ENCODE measurements around the gene RPLP1. TPM values are rescaled to one million over a fixed set of nuclear protein-coding genes. Genes with fewer than 3 reads are reported as not detected.
A peak's percentile ranks its signal among the peaks of the same experiment; 100 is the strongest.

Gene RPLP1
- total RNA-seq, 4 donors from 2014 or later: 245 to 770 (median 386) TPM

DNA sequence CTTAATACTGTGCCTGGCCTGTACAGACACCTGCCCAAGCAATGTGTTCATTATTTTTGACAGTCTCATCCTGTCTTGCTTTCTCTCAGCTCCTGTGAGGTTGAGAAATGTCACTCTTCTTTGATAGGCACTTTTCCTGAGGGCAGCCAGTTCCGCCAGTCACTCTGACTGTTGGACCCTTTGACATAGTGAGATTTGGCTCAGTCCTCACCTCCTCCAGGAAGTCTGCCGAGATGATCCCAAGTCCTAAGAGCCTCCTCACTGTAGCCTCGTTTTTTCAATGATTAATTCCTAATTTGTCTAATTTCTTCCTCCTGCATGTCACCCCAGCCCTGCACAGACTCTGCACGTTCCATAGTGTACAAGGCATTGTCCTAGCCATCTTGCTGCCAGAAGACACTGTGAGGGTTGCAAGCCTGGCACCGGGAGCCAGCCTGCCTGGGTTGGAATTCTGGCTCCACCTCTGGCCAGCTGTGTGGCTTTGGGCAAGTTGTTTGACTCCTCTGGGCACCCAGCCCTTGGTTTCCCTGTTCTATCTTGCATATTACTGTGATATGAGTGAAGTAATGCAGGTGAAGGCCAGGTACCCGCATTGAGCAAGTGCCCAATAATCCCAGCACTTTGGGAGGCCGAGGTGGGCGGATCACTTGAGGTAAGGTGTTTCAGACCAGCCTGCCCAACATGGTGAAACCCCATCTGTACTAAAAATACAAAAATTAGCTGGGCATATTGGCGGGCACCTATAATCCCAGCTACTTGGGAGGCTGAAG is 24.3 kb downstream of the RPLP1 start:
- no peak overlapping the region for H3K27ac ChIP-seq
- DNase-seq: no peak
- no peaks in the 10 kb centered on the region for H3K36me3 ChIP-seq
- H3K4me3 ChIP-seq: no peak overlapping the region
- TF ChIP-seq, protein P1, sequence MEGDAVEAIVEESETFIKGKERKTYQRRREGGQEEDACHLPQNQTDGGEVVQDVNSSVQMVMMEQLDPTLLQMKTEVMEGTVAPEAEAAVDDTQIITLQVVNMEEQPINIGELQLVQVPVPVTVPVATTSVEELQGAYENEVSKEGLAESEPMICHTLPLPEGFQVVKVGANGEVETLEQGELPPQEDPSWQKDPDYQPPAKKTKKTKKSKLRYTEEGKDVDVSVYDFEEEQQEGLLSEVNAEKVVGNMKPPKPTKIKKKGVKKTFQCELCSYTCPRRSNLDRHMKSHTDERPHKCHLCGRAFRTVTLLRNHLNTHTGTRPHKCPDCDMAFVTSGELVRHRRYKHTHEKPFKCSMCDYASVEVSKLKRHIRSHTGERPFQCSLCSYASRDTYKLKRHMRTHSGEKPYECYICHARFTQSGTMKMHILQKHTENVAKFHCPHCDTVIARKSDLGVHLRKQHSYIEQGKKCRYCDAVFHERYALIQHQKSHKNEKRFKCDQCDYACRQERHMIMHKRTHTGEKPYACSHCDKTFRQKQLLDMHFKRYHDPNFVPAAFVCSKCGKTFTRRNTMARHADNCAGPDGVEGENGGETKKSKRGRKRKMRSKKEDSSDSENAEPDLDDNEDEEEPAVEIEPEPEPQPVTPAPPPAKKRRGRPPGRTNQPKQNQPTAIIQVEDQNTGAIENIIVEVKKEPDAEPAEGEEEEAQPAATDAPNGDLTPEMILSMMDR (IDR thresholded peaks at IDR 0.05): no peak
- TF ChIP-seq POLR2A (IDR thresholded peaks at IDR 0.05): no peak
- H3K9me3 ChIP-seq: no peaks in the 10 kb centered on the region
- no peaks in the 10 kb centered on the region for H3K27me3 ChIP-seq
- H3K4me1 ChIP-seq: no peaks in the 10 kb centered on the region

DNA sequence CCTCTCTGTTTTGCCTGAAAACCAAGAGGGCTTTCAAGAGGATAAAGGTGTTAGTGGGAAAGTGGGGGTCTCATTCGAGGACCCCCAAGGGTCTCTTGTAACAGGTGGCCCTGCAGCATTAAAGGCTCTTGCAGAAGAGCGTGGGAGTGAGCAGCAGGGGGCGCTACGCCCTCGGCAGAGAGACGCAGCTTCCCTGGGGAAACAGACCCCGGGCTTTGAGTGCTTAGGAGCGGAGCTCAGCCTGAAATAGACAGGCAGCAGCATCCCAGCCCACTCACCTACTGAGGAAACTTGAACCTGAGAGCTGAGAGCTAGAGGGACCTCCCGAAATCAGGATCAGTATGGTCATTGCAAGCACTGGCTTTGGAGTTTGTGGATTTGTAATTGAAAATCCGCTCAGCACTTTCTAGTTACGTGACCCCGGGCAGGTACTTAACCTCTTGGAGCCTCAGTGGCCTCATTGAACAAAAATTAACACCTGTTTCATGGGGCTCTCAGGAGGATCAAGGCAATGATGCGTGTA is 25.7 kb downstream of the RPLP1 start:
- Histone ChIP-seq H3K36me3 (no peaks in the 10 kb centered on the region), H3K27ac (no peak overlapping the region), H3K9me3 (no peaks in the 10 kb centered on the region), H3K4me3 (no peak overlapping the region), H3K27me3 (no peaks in the 10 kb centered on the region), H3K4me1 (no peaks in the 10 kb centered on the region)
- DNase-seq: peak in 2 of 3 donors; percentile 64 to 69
- TF ChIP-seq, protein P1 (IDR thresholded peaks at IDR 0.05): peak; percentile 51 to 82 (median 67)
- TF ChIP-seq POLR2A (IDR thresholded peaks at IDR 0.05): no peak

DNA sequence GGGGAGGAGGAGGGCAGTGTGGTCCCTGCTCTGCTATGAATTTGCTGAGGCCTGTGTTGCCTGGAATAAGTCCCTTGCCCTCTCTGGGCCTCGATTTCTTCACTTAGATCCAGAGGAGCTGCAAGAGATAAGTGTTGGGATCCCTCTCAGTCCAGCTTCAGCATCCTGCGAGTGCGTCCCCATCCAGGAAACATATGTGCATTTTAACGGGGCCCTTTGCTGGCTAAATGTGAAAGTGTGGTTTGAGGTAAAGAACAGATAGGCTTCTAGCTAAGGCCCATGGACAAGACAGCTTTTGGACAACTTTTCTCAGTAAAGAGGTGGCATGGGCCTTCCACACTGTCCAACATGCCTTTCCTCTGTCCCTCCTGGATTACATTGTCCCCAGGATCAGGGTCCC is 26.5 kb downstream of the RPLP1 start:
- Histone ChIP-seq H3K36me3 (no peaks in the 10 kb centered on the region), H3K4me3 (no peak overlapping the region), H3K4me1 (no peaks in the 10 kb centered on the region), H3K9me3 (no peaks in the 10 kb centered on the region), H3K27me3 (no peaks in the 10 kb centered on the region), H3K27ac (no peak overlapping the region)
- no peak for DNase-seq
- no peak for TF ChIP-seq POLR2A (IDR thresholded peaks at IDR 0.05)
- TF ChIP-seq, protein P1 (IDR thresholded peaks at IDR 0.05): no peak

DNA sequence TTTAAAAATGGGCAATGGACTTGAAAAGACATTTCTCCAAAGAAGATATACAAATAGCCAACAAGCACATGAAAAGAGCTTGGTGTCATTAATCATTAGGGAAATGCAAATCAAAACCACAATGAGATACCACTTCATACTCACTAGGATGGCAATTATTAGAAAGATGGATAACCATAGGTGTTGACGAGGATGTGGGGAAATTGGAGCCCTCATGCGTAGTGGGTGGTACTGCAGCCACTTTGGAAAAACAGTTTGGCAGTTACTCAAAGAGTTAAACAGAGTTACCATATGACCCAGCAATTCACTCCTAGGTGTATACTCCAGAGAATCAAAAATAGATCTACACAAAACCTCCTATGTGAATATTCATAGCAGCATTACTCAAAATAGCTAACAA is 27.4 kb downstream of the RPLP1 start:
- TF ChIP-seq, protein P1 (IDR thresholded peaks at IDR 0.05): no peak
- no peak for TF ChIP-seq POLR2A (IDR thresholded peaks at IDR 0.05)
- H3K9me3 ChIP-seq: no peaks in the 10 kb centered on the region
- no peak for DNase-seq

DNA sequence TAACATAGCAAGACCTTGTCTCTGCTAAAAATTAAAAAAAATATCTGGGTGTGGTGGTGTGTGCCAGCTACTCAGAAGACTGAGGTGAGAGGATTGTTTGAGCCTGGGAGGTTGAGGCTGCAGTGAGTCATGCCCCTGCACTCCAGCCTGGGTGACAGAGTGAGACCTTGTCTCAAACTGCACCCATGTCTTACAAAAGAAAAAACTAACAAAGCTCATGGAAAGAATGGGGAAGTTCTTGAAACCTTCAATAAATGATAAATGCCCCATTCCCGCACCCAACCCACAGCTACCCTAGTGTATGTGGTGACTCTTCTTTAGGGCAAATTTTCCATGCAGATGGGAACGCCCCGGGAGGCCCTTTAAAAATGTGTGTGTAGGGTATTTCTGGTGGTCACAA is 28.3 kb downstream of the RPLP1 start:
- Histone ChIP-seq H3K27ac (no peak overlapping the region), H3K4me1 (no peaks in the 10 kb centered on the region), H3K27me3 (no peaks in the 10 kb centered on the region), H3K4me3 (no peak overlapping the region), H3K36me3 (no peaks in the 10 kb centered on the region), H3K9me3 (no peaks in the 10 kb centered on the region)
- TF ChIP-seq, protein P1 (IDR thresholded peaks at IDR 0.05): no peak
- no peak for TF ChIP-seq POLR2A (IDR thresholded peaks at IDR 0.05)
- DNase-seq: no peak

More for the DNA sequence above, 27.4 kb downstream of the RPLP1 start:
- Histone ChIP-seq H3K4me1 (no peaks in the 10 kb centered on the region), H3K27ac (no peak overlapping the region), H3K27me3 (no peaks in the 10 kb centered on the region), H3K36me3 (no peaks in the 10 kb centered on the region), H3K4me3 (no peak overlapping the region)
